HUES64 (cell line): ENCODE data around the gene CEND1. TPM values are rescaled to one million over a fixed set of nuclear protein-coding genes. Genes with fewer than 3 reads are reported as not detected.

Source experiments
- H3K27ac ChIP-seq: 2 replicates; pipeline ENCODE4 v1.7.0; 2013; ENCODE audit warnings: low read depth, low read length, inconsistent platforms
- H3K27me3 ChIP-seq: 2 replicates; pipeline ENCODE4 v1.6.1; 2013; ENCODE audit warnings: mild to moderate bottlenecking, low read length; ENCODE audit not compliant: insufficient read depth
- H3K36me3 ChIP-seq: 2 replicates; pipeline ENCODE4 v1.6.1; 2013; ENCODE audit warnings: mild to moderate bottlenecking, low read length; ENCODE audit not compliant: insufficient read depth
- H3K4me1 ChIP-seq: 2 replicates; pipeline ENCODE4 v1.6.1; 2013; ENCODE audit warnings: mild to moderate bottlenecking, low read length, moderate library complexity; ENCODE audit not compliant: insufficient read depth
- H3K4me3 ChIP-seq: 2 replicates; pipeline ENCODE4 v1.5.1; 2013; ENCODE audit warnings: mild to moderate bottlenecking, low read length, moderate library complexity
- H3K9ac ChIP-seq: 2 replicates; pipeline ENCODE4 v1.6.1; 2013; ENCODE audit warnings: mild to moderate bottlenecking, low read depth, low read length
- H3K9me3 ChIP-seq: 2 replicates; pipeline ENCODE4 v1.6.1; 2013; ENCODE audit warnings: low read depth, low read length; ENCODE audit not compliant: insufficient read depth
- WGBS: fragments of 150-250, 120-280 bp; methylation state at CpG from one replicate; pipeline ENCODE4 v1.1.7; 2013; ENCODE audit warnings: missing lambda C conversion rate; 5-methylcytosine and 5-hydroxymethylcytosine counted together
- polyA plus RNA-seq, 2 experiments: library from polyadenylated mRNA; stranded (reverse); fragments of 50-300 nt; gene quantifications; one replicate each; pipeline ENCODE4 v1.2.3, GENCODE V29; 2013

Gene CEND1
- 1.9 TPM for polyA plus RNA-seq (2013, experiment 1 of 2)
- 0.95 TPM for polyA plus RNA-seq (2013, experiment 2 of 2)

GRCh38 chr11:789943-790342, at the start of gene CEND1:
Gene CEND1, minus strand, starts transcription at chr11:790090. Its CDS starts 1,514 bp downstream, at chr11:788576.
- WGBS, result 16% methylated on average over 43 of the region's 44 CpGs
- Histone ChIP-seq H3K27me3 (no peaks in the 10 kb centered on the region), H3K4me3 (no peak within 1 kb of the TSS), H3K36me3 (peaks cover 26% of the 10 kb centered on the region; the same call in 1 of the 2 replicates), H3K9ac (no peak within 1 kb of the TSS), H3K27ac (no peak within 1 kb of the TSS), H3K9me3 (no peaks in the 10 kb centered on the region), H3K4me1 (peaks cover 4% of the 10 kb centered on the region; the same call in 1 of the 2 replicates)

- WGBS, result 97% methylated on average over 5 of the region's 5 CpGs
- Histone ChIP-seq H3K9ac (no peak overlapping the region), H3K36me3 (peaks cover 47% of the 10 kb centered on the region), H3K4me1 (no peaks in the 10 kb centered on the region), H3K4me3 (no peak overlapping the region), H3K27me3 (no peaks in the 10 kb centered on the region), H3K9me3 (no peaks in the 10 kb centered on the region), H3K27ac (no peak overlapping the region)
Measured at GRCh38 chr11:839280-839623, 49.4 kb upstream of the CEND1 start.

- WGBS, result 72% methylated on average over 17 of the region's 17 CpGs
- H3K36me3 ChIP-seq, result peaks cover 47% of the 10 kb centered on the region
- no peak overlapping the region for H3K9ac ChIP-seq
Measured at GRCh38 chr11:838441-839279, 48.8 kb upstream of the CEND1 start.

GRCh38 chr11:837990-838307, 48.1 kb upstream of the CEND1 start:
- 89% methylated on average over 8 of the region's 8 CpGs for WGBS
- Histone ChIP-seq H3K36me3 (peaks cover 47% of the 10 kb centered on the region), H3K27ac (no peak overlapping the region), H3K9ac (no peak overlapping the region), H3K4me3 (no peak overlapping the region), H3K9me3 (no peaks in the 10 kb centered on the region), H3K4me1 (no peaks in the 10 kb centered on the region), H3K27me3 (no peaks in the 10 kb centered on the region)

More at GRCh38 chr11:838441-839279, 48.8 kb upstream of the CEND1 start:
- Histone ChIP-seq H3K27me3 (no peaks in the 10 kb centered on the region), H3K9me3 (no peaks in the 10 kb centered on the region), H3K4me1 (no peaks in the 10 kb centered on the region), H3K4me3 (no peak overlapping the region), H3K27ac (no peak overlapping the region)

GRCh38 chr11:837189-837989, 47.5 kb upstream of the CEND1 start:
- WGBS, result 96% methylated on average over 22 of the region's 22 CpGs
- no peak overlapping the region for H3K9ac ChIP-seq

GRCh38 chr11:836700-837099, 46.8 kb upstream of the CEND1 start:
- Histone ChIP-seq H3K36me3 (peaks cover 47% of the 10 kb centered on the region), H3K27ac (no peak overlapping the region), H3K27me3 (peaks cover 7% of the 10 kb centered on the region), H3K4me3 (no peak overlapping the region), H3K9me3 (no peaks in the 10 kb centered on the region), H3K9ac (no peak overlapping the region), H3K4me1 (peaks cover 6% of the 10 kb centered on the region)
- 86% methylated on average over 9 of the region's 9 CpGs for WGBS

More at GRCh38 chr11:837189-837989, 47.5 kb upstream of the CEND1 start:
- Histone ChIP-seq H3K36me3 (peaks cover 47% of the 10 kb centered on the region), H3K27me3 (peaks cover under 1% of the 10 kb centered on the region; the same call in 1 of the 2 replicates), H3K9me3 (no peaks in the 10 kb centered on the region), H3K4me1 (no peaks in the 10 kb centered on the region), H3K4me3 (no peak overlapping the region), H3K27ac (no peak overlapping the region)

- Histone ChIP-seq H3K27me3 (peaks cover 11% of the 10 kb centered on the region), H3K4me1 (peaks cover 10% of the 10 kb centered on the region), H3K4me3 (no peak overlapping the region), H3K36me3 (peaks cover 47% of the 10 kb centered on the region), H3K27ac (no peak overlapping the region), H3K9ac (no peak overlapping the region), H3K9me3 (no peaks in the 10 kb centered on the region)
- WGBS, result 97% methylated on average over 14 of the region's 14 CpGs
Measured at GRCh38 chr11:836274-836673, 46.4 kb upstream of the CEND1 start.

GRCh38 chr11:834371-835316, 44.8 kb upstream of the CEND1 start:
- H3K9me3 ChIP-seq, result no peaks in the 10 kb centered on the region
- peaks cover 34% of the 10 kb centered on the region for H3K36me3 ChIP-seq
- peaks cover 27% of the 10 kb centered on the region for H3K27me3 ChIP-seq
- 71% methylated on average over 31 of the region's 31 CpGs for WGBS
- H3K27ac ChIP-seq, result peak overlapping the region; percentile 18; the same call in 1 of the 2 replicates
- peaks cover 14% of the 10 kb centered on the region for H3K4me1 ChIP-seq
- H3K4me3 ChIP-seq, result no peak overlapping the region
- no peak overlapping the region for H3K9ac ChIP-seq

- Histone ChIP-seq H3K27ac (no peak overlapping the region), H3K4me1 (peaks cover 18% of the 10 kb centered on the region), H3K27me3 (peaks cover 34% of the 10 kb centered on the region), H3K36me3 (peaks cover 26% of the 10 kb centered on the region), H3K9ac (no peak overlapping the region), H3K9me3 (no peaks in the 10 kb centered on the region), H3K4me3 (peak overlapping the region; percentile 69)
- WGBS, result 51% methylated on average over 9 of the region's 9 CpGs
Measured at GRCh38 chr11:833849-834311, 44.0 kb upstream of the CEND1 start.

- Histone ChIP-seq H3K9ac (peak overlapping the region; percentile 72), H3K9me3 (no peaks in the 10 kb centered on the region), H3K36me3 (peaks cover 20% of the 10 kb centered on the region), H3K27me3 (peaks cover 41% of the 10 kb centered on the region), H3K4me3 (peak overlapping the region; percentile 69), H3K4me1 (peaks cover 24% of the 10 kb centered on the region), H3K27ac (no peak overlapping the region)
- WGBS, result 1% methylated on average over 54 of the region's 55 CpGs
Measured at GRCh38 chr11:833114-833791, 43.4 kb upstream of the CEND1 start.
